Vagina (tissue), 2 donors: ENCODE results near the gene TNFRSF18. TPM values are rescaled to one million over a fixed set of nuclear protein-coding genes. Genes with fewer than 3 reads are reported as not detected.
"Not testable (repeated sequence)": the region's sequence is repeated elsewhere in the genome, so short reads cannot be mapped to it uniquely, and the experiment has no call there.

Experiments
- DNase-seq, 2 donors: peaks; one replicate each; pipeline ENCODE4 v3.0.0-alpha.2; 2017; ENCODE audit errors: extremely low spot score in 2 of 2
- H3K27ac ChIP-seq: fragments of 200-600 bp; sonication (generic); one replicate; pipeline ENCODE4 v1.5.1; 2019
- H3K27me3 ChIP-seq: fragments of 200-600 bp; sonication (generic); one replicate; pipeline ENCODE4 v1.5.1; 2019
- H3K36me3 ChIP-seq, 2 donors: fragments of 200-600 bp; sonication (generic); one replicate each; pipeline ENCODE4 v1.5.1; 2017 to 2019
- H3K4me1 ChIP-seq: fragments of 200-600 bp; sonication (generic); one replicate; pipeline ENCODE4 v1.5.1; 2019
- H3K4me3 ChIP-seq, 2 donors: fragments of 200-600 bp; sonication (generic); 1 replicate in 1 of 2; 2 replicates in 1 of 2; pipeline ENCODE4 v1.5.1; 2016 to 2019
- H3K9me3 ChIP-seq: fragments of 200-600 bp; sonication (generic); one replicate; pipeline ENCODE4 v1.5.1; 2019
- POLR2A ChIP-seq, 2 donors: fragments of 450-650 bp; IDR thresholded peaks; one replicate each; pipeline ENCODE4 v1.6.1; 2017; ENCODE audit warnings: antibody characterized with exemption in 2 of 2, mild to moderate bottlenecking in 2 of 2, moderate library complexity in 2 of 2
- POLR2AphosphoS5 ChIP-seq, 2 donors: sonication (generic); formaldehyde crosslinking; IDR thresholded peaks; one replicate each; pipeline ENCODE4 v1.9.0; 2017; ENCODE audit warnings: antibody characterized with exemption in 2 of 2, mild to moderate bottlenecking in 2 of 2, low read depth in 1 of 2; ENCODE audit not compliant: insufficient read depth in 1 of 2
- intact Hi-C: fragments of 100-400 bp; cut with DNase I; formaldehyde crosslinking; loops from one replicate; pipeline ENCODE4 v1.15.1; 2023
- total RNA-seq: library from RNA; depleted of rRNA; stranded (reverse); fragments of >200 nt; gene quantifications from one replicate; pipeline ENCODE4 v1.2.3, GENCODE V29; 2016
- TF ChIP-seq, protein P1 (sequence below), 3 experiments: fragments of 450-650 bp in 2 of 3; fragments of 200-600 bp in 1 of 3; sonication (generic) in 1 of 3; IDR thresholded peaks; one replicate each; pipeline ENCODE4 v1.5.1; 2017 to 2019; ENCODE audit warnings: antibody characterized with exemption in 3 of 3, mild to moderate bottlenecking in 2 of 3, moderate library complexity in 2 of 3

TNFRSF18 gene
- total RNA-seq, 1 donor from 2014 or later: 4.4 TPM

DNA sequence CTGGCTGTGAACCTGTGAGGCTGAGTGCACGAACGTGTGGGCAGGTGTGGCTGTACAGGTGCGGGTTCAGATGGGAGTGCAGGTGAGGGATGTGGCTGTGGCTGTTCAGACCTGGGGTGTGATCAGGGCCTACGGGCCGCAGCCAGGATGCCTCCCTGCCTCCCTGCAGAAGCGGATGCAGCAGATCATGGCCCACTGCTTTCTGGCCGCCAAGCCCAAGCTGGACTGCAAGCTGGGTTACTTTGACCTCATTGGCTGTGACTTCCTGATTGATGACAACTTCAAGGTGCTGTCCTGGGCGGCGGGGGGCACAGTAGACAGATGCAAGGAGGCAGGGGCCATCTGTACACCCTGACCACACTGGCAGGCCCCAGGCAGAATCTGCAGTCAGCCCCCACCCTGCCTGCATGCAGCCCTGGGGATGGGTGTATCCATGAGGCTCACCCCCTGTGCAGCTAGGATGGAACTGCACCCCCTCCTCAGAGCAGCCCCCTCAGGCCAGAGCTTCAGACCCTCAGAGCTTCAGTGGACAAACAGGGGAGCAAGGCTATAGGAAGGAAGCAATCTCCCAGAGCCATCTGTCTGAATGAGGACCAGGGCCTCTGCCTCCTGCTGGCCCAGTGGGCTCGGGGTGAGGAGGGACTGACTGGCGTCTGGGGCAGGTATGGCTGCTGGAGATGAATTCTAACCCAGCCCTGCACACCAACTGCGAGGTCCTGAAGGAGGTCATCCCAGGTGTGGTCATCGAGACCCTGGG is 9.8 kb downstream of the TNFRSF18 start:
- DNase-seq: no peak
- Histone ChIP-seq H3K36me3 (no peaks in the 10 kb centered on the region), H3K4me3 (no peak overlapping the region), H3K27me3 (no peaks in the 10 kb centered on the region), H3K4me1 (peaks cover 10% of the 10 kb centered on the region), H3K27ac (no peak overlapping the region), H3K9me3 (peaks cover 4% of the 10 kb centered on the region)
- no peak for TF ChIP-seq POLR2AphosphoS5 (IDR thresholded peaks at IDR 0.05; ENCODE audit: insufficient read depth in 1 of 2, low read depth in 1 of 2)
- TF ChIP-seq, protein P1, sequence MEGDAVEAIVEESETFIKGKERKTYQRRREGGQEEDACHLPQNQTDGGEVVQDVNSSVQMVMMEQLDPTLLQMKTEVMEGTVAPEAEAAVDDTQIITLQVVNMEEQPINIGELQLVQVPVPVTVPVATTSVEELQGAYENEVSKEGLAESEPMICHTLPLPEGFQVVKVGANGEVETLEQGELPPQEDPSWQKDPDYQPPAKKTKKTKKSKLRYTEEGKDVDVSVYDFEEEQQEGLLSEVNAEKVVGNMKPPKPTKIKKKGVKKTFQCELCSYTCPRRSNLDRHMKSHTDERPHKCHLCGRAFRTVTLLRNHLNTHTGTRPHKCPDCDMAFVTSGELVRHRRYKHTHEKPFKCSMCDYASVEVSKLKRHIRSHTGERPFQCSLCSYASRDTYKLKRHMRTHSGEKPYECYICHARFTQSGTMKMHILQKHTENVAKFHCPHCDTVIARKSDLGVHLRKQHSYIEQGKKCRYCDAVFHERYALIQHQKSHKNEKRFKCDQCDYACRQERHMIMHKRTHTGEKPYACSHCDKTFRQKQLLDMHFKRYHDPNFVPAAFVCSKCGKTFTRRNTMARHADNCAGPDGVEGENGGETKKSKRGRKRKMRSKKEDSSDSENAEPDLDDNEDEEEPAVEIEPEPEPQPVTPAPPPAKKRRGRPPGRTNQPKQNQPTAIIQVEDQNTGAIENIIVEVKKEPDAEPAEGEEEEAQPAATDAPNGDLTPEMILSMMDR (IDR thresholded peaks at IDR 0.05): no peak
- TF ChIP-seq POLR2A (IDR thresholded peaks at IDR 0.05): no peak
- intact Hi-C loops: no loop called here

DNA sequence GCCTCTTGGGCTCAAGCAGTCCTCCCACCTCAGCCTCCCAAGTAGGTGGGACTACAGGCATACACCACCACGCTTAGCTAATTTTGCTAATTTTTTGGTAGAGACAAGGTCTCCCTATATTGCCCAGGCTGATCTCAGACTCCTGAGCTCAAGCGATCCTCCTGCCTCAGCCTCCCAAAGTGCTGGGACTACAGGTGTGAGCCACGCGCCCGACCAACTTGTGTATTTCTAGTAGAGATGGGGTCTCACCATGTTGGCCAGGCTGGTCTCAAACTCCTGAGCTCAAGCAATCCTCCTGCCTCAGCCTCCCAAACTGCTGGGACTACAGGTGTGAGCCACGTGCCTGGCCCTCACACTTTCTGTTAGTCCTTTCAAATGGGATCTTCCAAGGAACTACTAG is 10.7 kb downstream of the TNFRSF18 start:
- intact Hi-C loops, DNase-seq, H3K4me1 ChIP-seq, H3K36me3 ChIP-seq, H3K4me3 ChIP-seq, H3K27ac ChIP-seq, H3K27me3 ChIP-seq, H3K9me3 ChIP-seq: not testable (repeated sequence)

DNA sequence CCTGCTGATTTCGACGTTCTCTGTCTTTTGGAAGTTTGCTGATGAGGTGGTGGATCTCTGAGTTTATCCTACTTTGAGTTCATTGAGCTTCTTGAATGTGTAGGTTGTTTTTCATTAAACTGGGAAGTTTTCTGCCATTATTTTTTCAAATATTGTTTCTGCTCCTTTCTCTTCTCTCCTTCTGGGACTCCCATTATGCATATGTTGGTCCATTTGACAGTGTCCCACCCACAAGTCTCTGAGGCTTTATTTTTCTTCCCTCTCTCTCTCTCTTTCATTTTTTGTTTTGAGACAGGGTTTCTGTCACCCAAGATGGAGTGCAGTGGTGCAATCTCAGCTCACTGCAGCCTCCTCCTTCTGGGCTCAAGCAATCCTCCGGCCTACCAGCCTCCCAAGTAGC is 11.7 kb downstream of the TNFRSF18 start:
- Histone ChIP-seq H3K27ac (no peak overlapping the region), H3K36me3 (no peaks in the 10 kb centered on the region), H3K4me3 (no peak overlapping the region), H3K27me3 (no peaks in the 10 kb centered on the region), H3K4me1 (no peaks in the 10 kb centered on the region), H3K9me3 (peaks cover 4% of the 10 kb centered on the region)
- intact Hi-C loops: no loop called here
- TF ChIP-seq POLR2AphosphoS5 (IDR thresholded peaks at IDR 0.05; ENCODE audit: insufficient read depth in 1 of 2, low read depth in 1 of 2): no peak
- TF ChIP-seq, protein P1 (IDR thresholded peaks at IDR 0.05): no peak
- DNase-seq: no peak

DNA sequence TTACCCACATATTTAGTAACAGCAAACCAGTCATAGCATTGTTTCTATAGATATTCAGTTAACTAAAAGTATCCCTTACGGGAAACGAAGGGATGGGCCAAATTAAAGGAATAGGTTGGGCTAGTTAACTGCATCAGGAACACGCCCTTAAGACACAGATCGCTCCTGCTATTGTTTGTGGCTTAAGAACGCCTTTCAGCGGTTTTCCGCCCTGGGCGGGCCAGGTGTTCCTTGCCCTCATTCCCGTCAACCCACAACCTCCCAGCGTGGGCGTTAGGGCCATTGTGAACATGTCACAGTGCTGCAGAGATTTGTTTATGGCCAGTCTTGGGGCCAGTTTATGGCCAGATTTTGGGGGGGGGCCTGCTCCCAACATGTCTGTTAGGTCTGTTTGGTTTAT is 14.7 kb downstream of the TNFRSF18 start:
- intact Hi-C loops: no loop called here
- no peaks in the 10 kb centered on the region for H3K36me3 ChIP-seq
- H3K27ac ChIP-seq: no peak overlapping the region
- no peaks in the 10 kb centered on the region for H3K27me3 ChIP-seq
- DNase-seq: no peak
- H3K9me3 ChIP-seq: peaks cover 4% of the 10 kb centered on the region
- no peak overlapping the region for H3K4me3 ChIP-seq
- H3K4me1 ChIP-seq: no peaks in the 10 kb centered on the region
- TF ChIP-seq, protein P1 (IDR thresholded peaks at IDR 0.05): no peak
- TF ChIP-seq POLR2A (IDR thresholded peaks at IDR 0.05) (no peak), POLR2AphosphoS5 (IDR thresholded peaks at IDR 0.05; ENCODE audit: insufficient read depth in 1 of 2, low read depth in 1 of 2) (no peak)

DNA sequence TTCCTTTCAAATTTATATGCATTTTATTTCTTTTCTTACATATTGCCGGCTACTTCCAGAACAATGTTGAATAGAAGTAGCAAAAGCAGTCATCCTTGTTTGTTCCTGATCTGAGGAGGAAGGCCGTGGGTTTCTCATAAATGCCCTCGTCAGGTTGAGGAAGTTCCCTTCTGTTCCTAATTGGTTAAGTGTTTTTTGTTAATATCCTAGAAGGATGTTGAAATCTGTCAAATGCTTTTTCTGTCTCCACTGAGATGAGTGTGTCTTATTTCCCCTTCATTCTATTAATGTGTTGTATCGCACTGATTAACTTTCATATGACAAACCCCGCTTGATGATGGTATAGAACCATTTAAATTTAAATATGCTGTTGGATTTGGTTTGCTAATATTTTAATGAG is 17.3 kb downstream of the TNFRSF18 start:
- Histone ChIP-seq H3K36me3 (no peaks in the 10 kb centered on the region), H3K4me3 (no peak overlapping the region), H3K27ac (no peak overlapping the region), H3K27me3 (no peaks in the 10 kb centered on the region), H3K9me3 (no peaks in the 10 kb centered on the region), H3K4me1 (no peaks in the 10 kb centered on the region)
- no peak for DNase-seq
- no peak for TF ChIP-seq POLR2A (IDR thresholded peaks at IDR 0.05)
- TF ChIP-seq POLR2AphosphoS5 (IDR thresholded peaks at IDR 0.05; ENCODE audit: insufficient read depth in 1 of 2, low read depth in 1 of 2): no peak
- TF ChIP-seq, protein P1 (IDR thresholded peaks at IDR 0.05): no peak
- intact Hi-C loops: no loop called here
